HUES48 (cell line): ENCODE measurements around the gene AMER2.
A peak's percentile ranks its signal among the peaks of the same experiment; 100 is the strongest.

Source experiments
- H3K27ac ChIP-seq: one replicate; pipeline ENCODE4 v1.7.0; 2013; ENCODE audit warnings: low read depth, low read length, inconsistent platforms
- H3K27me3 ChIP-seq: 2 replicates; pipeline ENCODE4 v1.6.1; 2013; ENCODE audit warnings: mild to moderate bottlenecking, low read length; ENCODE audit not compliant: control insufficient read depth, insufficient read depth
- H3K36me3 ChIP-seq: 2 replicates; pipeline ENCODE4 v1.6.1; 2013; ENCODE audit warnings: low read length; ENCODE audit not compliant: control insufficient read depth, insufficient read depth
- H3K4me1 ChIP-seq: 2 replicates; pipeline ENCODE4 v1.6.1; 2013; ENCODE audit warnings: mild to moderate bottlenecking, low read length; ENCODE audit not compliant: control insufficient read depth, insufficient read depth
- H3K4me3 ChIP-seq: 2 replicates; pipeline ENCODE4 v1.5.1; 2013; ENCODE audit warnings: mild to moderate bottlenecking, low read depth, low read length
- H3K9ac ChIP-seq: 2 replicates; pipeline ENCODE4 v1.6.1; 2013; ENCODE audit warnings: mild to moderate bottlenecking, low read depth, low read length, moderate library complexity
- H3K9me3 ChIP-seq: 2 replicates; pipeline ENCODE4 v1.6.1; 2013; ENCODE audit warnings: low read length; ENCODE audit not compliant: control insufficient read depth, insufficient read depth

Gene AMER2

GRCh38 chr13:25131881-25132420 lies 40.1 kb downstream of the AMER2 start:
- H3K27ac ChIP-seq: peak overlapping the region; percentile 20

GRCh38 chr13:25130944-25131343 lies 41.1 kb downstream of the AMER2 start:
- peaks cover 9% of the 10 kb centered on the region for H3K9me3 ChIP-seq
- no peak overlapping the region for H3K4me3 ChIP-seq
- no peak overlapping the region for H3K9ac ChIP-seq
- no peak overlapping the region for H3K27ac ChIP-seq
- H3K27me3 ChIP-seq: no peaks in the 10 kb centered on the region
- H3K36me3 ChIP-seq: no peaks in the 10 kb centered on the region
- peaks cover 23% of the 10 kb centered on the region for H3K4me1 ChIP-seq

More at GRCh38 chr13:25131881-25132420, 40.1 kb downstream of the AMER2 start:
- Histone ChIP-seq H3K9ac (no peak overlapping the region), H3K36me3 (no peaks in the 10 kb centered on the region), H3K27me3 (no peaks in the 10 kb centered on the region), H3K4me1 (peaks cover 33% of the 10 kb centered on the region), H3K4me3 (no peak overlapping the region), H3K9me3 (peaks cover 9% of the 10 kb centered on the region)

GRCh38 chr13:25118378-25118905 lies 53.6 kb downstream of the AMER2 start:
- Histone ChIP-seq H3K27ac (no peak overlapping the region), H3K27me3 (peaks cover 4% of the 10 kb centered on the region; the same call in 1 of the 2 replicates), H3K9ac (no peak overlapping the region), H3K4me1 (peaks cover 24% of the 10 kb centered on the region), H3K9me3 (no peaks in the 10 kb centered on the region), H3K36me3 (no peaks in the 10 kb centered on the region), H3K4me3 (no peak overlapping the region)

- Histone ChIP-seq H3K9me3 (no peaks in the 10 kb centered on the region), H3K27me3 (peaks cover 4% of the 10 kb centered on the region; the same call in 1 of the 2 replicates), H3K4me3 (no peak overlapping the region), H3K4me1 (peaks cover 24% of the 10 kb centered on the region), H3K9ac (no peak overlapping the region), H3K27ac (no peak overlapping the region), H3K36me3 (no peaks in the 10 kb centered on the region)
Measured at GRCh38 chr13:25117312-25117711, 54.8 kb downstream of the AMER2 start.

- H3K9ac ChIP-seq: no peak overlapping the region
- peaks cover 4% of the 10 kb centered on the region; the same call in 1 of the 2 replicates for H3K27me3 ChIP-seq
- H3K27ac ChIP-seq: peak overlapping the region; percentile 12
- H3K4me1 ChIP-seq: peaks cover 31% of the 10 kb centered on the region
- H3K4me3 ChIP-seq: no peak overlapping the region
- H3K9me3 ChIP-seq: no peaks in the 10 kb centered on the region
- no peaks in the 10 kb centered on the region for H3K36me3 ChIP-seq
Measured at GRCh38 chr13:25116044-25116443, 56.0 kb downstream of the AMER2 start.

GRCh38 chr13:25114220-25114619 lies 57.9 kb downstream of the AMER2 start:
- no peak overlapping the region for H3K27ac ChIP-seq
- H3K36me3 ChIP-seq: no peaks in the 10 kb centered on the region
- peaks cover 4% of the 10 kb centered on the region; the same call in 1 of the 2 replicates for H3K27me3 ChIP-seq
- peaks cover 31% of the 10 kb centered on the region for H3K4me1 ChIP-seq
- H3K9ac ChIP-seq: no peak overlapping the region
- H3K4me3 ChIP-seq: no peak overlapping the region
- H3K9me3 ChIP-seq: no peaks in the 10 kb centered on the region

GRCh38 chr13:25112695-25113255 lies 59.3 kb downstream of the AMER2 start:
- peaks cover 2% of the 10 kb centered on the region; the same call in 1 of the 2 replicates for H3K27me3 ChIP-seq
- no peak overlapping the region for H3K4me3 ChIP-seq
- no peak overlapping the region for H3K27ac ChIP-seq
- H3K4me1 ChIP-seq: peaks cover 18% of the 10 kb centered on the region
- no peak overlapping the region for H3K9ac ChIP-seq
- H3K36me3 ChIP-seq: no peaks in the 10 kb centered on the region
- H3K9me3 ChIP-seq: no peaks in the 10 kb centered on the region
